Activated CD4-positive, alpha-beta T cell treated with anti-CD3 and anti-CD28 coated beads, Interleukin-10, Interleukin-2, amounts not matched to agents 100 ng/mL and 50 ng/mL, durations not matched to agents 16 hours and 8 hours (primary cell): ENCODE results near the gene UBR1.

Experiments
- DNase-seq: peaks from one replicate; pipeline ENCODE4 v3.0.0-alpha.2; 2020

Gene UBR1

DNA sequence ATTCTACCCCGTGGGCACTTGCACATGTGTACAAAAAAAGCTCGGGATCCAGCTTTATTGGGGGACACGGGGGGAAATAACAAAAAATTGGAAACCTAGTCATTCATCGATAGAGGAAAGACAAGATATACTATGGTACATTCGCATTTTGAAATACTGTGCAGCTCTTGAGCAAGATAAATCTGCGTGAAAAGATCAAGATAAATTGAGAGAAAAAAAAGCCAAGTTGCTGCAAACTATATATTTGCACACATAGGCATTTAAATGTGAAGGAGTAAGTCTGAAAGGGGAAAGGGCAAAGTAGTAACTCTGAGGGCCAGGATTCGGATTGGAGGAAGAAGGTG lies 620 bp upstream of the UBR1 start:
- DNase-seq: no peak

DNA sequence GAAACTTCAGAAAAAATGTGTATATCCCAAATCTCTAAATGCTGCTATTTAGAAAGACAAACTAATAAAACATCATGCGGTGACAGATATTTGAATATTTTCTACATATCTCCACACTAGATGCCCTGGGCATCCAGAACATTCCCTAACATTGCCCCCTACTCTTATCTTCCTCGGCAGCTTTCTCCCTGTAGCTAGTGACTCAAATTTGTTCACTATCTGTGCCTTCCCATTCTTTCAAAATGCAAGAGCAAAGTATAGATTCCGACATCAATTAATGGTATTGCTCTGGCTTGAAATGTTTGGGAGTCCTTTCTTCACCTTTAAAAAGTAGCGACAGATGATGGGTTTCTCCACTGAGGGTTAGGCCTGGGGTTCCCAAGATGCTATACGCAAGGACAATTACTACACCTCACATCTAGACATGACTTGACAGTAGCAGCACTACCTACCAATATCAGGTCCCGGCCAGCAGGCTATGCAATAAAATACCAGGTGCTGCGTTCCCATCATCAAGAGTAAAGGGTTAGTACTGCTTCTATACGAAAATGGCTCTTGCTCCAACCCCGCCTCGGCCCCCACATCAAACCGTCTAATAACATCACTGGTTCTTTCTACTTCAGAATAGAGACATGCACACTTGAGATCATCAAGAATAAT lies 631 bp downstream of the UBR1 start:
- peak; percentile 40 for DNase-seq

DNA sequence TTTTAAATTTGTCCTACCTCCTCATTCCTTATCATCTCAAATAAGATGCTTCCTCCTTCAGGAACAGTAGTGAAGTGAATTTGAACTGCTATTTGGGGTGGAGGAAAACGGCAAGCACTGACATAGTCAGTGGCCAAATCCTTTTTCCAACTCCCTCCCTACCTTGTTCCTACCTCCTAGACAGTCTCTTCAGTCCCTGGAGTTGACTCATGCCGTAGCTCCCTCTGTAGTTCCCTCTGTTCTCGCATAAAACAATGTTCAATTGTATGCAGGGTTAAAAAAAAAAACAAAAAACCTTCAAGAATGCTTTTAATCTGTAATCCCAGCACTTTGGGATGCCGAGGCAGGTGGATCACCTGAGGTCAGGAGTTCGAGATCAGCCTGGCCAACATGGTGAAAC lies 1.4 kb downstream of the UBR1 start:
- DNase-seq: no peak

DNA sequence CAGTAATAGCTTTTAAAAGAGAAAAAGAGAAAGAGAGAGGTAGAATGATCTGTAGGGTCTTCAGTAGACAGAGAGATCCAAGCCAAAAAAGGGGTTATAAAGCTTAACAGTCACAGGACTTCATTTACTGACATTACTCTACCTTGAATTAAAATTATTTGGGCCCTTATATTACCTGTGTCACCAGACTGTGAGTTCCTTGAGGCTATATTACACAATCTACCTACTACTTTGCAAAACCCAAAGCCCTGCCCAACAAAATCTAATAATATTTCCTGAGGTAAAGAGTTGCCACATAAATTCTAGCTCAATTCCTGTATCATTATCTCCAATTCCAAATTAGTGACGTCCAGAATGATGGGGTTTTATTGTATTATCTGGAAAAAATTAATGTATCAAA lies 1.9 kb downstream of the UBR1 start:
- DNase-seq: no peak

DNA sequence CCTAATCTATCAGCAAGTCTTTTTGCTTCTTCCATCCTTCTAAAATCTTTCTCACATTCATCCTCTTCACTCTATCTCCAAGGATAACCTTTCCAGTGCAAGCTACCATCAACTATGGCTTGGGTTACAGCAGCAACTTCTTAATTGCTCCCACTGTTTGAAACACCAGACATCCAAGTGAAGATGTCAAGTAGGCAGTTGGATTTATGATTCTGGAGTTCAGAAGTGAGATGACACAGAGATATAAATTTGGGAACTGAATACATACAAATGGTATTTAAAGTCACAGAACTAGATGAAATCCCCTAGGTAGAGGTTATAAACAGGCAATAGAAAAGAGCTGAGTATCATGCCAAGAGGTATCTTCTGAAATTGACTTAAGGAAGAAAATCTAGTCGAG lies 3.7 kb downstream of the UBR1 start:
- DNase-seq: no peak

DNA sequence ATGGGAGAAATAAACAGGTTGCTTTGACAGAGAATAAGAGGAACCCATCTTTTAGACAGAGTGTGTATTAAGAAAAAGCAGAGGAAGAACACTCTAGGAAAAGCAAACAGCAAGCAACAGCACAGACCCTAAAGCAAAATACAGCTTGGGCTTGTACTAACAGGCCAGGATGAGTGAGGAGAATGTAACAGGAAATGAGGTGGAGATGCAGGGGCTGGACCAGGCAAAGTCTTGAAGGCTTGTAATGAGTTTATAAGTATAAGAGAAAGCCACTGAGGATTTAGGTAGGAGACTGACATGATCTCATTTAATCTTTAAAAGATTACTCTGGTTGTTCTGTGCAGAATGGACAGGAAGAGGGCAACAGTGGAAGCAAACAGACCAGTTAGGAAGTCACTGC lies 4.9 kb downstream of the UBR1 start:
- no peak for DNase-seq

DNA sequence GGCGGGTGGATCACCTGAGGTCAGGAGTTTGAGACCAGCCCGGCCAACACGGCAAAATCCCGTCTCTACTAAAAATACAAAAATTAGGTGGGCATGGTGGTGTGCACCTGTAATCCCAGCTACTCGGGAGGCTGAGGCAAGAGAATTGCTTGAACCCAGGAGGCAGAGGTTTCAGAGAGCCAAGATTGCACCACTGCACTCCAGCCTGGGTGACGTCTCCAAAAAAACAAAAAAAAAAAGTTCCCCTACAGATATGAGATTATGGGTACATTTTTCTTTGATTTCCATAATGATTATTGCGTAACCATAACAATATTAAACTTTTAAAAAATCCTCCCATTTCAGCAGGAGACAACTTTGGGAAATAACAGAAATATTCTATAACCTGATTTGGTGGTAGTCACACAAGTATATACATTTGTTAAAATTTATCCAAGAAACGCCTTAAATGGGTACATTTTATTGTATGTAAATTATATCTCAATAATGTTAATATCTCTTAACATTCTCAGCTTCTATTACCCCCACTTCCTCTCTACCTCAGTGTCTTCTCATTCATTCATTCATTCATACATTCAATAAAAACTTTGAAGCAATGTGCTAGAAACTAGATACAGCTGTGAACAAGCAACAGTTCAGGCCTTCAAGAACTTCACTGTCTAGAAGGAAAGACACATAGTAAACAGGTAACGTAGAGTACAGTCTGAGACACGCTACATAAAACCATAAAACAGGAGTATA lies 6.6 kb downstream of the UBR1 start:
- DNase-seq: no peak

DNA sequence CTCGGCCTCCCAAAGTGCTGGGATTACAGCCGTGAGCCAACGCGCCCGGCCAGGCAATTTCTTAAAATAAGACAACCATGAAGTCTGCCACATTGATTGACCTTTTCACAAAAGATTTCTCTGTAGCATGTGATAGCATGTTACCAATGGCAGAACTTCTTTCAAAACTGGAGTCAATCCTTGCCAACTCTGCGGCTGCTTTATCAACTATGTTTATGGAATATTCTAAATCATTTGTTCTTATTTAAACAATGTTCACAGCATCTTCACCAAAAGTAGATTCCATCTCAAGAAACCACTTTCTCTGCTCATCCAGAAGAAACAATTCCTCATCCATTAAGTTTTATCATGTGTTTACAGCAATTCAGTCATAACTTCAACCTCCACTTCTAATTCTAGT lies 9.4 kb downstream of the UBR1 start:
- no peak for DNase-seq

DNA sequence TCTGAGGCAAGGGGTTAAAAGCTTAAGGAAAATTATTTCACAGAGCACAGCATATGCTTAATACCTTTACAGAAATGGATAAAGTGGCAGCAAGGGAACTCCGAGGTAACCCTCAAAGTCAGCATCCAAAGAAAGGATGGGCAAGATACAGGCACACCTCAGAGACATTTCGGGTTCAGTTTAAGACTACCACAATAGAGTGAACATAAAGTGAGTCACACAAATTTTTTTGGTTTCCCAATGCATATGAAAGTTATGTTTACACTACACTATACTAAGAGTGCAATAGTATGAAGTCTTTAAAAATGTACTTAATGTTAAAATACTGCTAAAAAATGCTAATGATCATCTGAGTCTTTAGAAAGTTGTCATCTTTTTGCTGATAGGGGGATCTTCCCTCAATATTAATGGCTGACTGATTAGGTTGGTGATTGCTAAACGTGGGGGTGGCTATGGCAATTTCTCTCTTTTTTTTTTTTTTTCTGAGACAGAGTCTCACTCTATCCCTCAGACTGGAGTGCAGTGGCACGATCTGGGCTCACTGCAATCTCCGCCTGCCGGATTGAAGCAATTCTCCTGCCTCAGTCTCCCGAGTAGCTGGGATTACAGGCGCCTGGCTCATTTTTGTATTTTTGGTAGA lies 10.0 kb downstream of the UBR1 start:
- no peak for DNase-seq

DNA sequence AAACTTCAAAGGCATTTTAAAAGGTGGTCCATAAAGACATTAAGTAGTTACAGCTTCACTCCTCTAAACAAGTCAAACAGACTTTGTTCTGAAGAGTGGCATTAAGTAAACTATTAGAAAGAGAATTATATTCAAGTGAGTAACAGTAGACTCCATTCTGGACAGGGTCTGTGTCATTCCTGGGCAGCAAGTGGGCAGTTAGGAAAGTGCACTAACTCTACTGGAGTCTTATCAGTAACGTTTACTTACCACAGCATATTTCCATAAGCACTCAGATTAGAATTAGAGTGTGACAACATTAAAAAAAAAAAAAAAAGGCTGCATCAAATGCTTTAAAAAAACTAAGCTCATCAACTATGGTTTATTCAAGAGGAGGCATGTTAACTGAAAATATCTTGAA lies 10.6 kb downstream of the UBR1 start:
- DNase-seq: no peak

DNA sequence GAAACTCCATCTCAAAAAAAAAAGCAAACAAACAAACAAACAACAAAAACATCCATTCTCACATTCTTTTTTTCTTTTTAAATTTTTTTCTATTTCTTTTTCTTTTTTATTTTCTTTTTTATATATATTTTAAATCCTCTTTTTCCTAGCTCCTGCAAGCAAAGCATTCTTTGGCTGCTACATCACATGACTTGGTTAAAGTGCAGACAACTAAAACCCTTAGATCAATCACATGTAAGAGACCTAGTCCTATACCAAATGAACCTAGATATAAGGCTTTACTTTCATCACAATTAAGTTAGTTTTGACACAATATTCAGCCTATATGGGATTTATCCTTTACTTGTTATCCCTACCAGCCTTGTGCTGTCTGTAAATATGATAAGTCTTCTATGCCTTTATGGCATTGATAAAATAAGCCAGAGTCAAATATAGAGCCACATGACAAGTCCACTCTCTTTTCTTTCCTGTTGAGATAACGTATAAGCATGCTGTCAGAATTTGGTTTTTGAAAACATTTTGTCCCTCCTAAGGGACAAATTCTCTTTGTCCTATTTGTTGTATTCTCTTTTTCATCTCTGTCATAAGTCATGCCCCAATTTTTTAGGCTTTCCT lies 11.3 kb downstream of the UBR1 start:
- no peak for DNase-seq

DNA sequence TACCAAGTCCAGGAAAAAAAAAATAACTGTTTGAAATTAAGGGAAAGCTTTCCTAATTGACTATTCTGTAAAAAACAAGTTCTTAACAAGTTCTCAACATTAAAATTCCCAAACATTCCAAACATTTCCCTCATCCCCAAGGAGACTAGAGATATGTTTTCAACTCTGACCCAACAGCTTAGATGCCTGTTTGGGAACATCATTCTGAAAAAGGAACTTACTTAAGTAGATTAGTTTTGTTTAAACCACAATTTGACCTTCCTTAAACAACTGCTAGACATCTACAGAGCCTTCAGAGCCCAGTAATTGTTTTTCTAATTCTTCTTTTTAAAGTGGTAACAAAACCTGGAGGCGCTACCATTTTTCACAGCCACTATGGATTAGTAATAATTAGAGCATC lies 12.8 kb downstream of the UBR1 start:
- DNase-seq: no peak

DNA sequence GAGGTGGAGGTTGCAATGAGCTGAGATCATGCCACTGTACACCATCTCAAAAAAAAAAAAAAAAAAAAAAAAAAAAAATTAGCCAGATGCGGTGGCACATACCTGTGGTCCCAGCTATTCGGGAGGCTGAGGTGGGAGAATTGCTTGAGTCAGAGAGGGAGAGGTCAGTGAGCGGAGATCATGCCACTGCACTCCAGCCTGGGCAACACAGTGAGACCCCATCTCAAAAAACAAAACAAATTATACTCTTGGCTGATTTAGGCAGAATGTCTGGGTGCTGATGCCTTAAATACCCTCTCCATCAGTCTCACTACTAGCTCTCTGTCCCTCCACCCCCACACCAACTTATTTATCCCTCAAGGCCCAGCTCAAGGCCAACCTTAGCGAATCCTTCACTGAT lies 14.0 kb downstream of the UBR1 start:
- no peak for DNase-seq

DNA sequence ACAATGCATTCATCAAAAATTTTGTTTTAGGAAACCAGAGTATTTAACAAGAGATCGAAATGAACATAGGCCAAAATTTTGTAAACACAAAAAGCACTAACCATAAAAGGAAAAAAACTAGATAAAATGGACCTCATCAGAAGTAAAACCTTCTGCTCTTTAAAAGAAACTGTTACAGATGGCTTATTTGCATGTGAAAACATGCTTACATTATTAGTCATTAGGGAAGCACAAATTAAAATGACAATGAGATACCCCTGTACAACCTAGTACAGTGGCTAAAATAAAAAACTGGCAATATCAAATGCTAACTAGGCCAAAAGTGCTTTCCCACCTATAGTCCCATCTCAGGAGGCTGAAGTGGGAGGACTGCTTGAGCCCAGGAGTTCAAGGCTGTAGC lies 19.3 kb downstream of the UBR1 start:
- DNase-seq: peak; percentile 7

DNA sequence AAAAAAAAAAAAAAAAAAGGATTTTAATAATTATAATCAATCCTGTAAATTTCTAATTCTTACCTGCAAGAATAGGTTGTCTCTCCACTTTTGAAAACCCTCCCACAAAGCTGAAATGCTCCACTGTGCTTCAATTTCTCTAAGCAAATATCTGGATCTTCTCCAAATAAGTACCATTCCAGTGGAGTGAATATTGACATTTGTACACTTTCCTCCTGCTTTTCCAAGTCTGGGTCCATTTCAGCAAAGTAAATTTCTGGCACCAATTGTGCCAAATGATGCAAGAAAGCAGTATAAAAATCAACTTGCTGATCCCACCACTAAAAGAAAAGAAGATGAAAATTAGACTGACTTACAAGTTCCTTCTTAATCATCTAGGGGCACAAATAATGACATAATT lies 19.9 kb downstream of the UBR1 start:
- no peak for DNase-seq

DNA sequence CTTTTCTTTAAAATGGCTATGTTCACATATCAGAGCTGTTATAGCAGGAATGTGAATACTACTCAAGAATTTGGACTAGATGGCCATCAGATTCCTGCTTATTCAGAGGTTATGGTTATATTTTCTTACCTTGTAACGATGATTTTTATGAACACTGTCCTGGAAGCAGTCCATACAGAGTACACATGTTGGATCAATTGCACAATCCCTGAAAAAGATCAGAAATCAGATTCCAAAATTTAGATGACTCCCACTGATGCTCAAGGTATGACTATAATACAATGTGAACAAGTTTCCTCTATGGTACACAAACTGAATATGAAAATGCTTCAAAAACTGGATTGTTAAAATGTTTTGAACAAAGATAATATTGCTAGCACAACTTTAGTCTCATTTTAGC lies 23.3 kb downstream of the UBR1 start:
- DNase-seq: no peak

DNA sequence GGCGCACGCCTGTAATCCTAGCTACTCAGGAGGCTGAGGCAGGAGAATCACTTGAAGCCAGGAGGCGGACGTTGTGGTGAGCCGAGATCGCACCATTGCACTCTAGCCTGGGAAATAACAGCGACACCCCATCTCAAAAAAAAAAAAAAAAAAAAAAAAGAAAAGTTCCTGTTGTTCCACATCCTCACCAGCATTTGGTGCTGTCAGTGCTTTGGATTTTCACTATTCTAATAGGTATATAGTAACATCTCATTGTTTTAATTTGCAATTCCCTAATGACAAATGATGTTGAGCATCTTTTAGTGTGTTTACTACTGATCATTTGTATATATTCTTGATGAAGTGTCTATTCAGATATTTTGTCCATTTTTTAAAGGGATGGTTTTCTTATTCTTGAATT lies 24.6 kb downstream of the UBR1 start:
- no peak for DNase-seq

DNA sequence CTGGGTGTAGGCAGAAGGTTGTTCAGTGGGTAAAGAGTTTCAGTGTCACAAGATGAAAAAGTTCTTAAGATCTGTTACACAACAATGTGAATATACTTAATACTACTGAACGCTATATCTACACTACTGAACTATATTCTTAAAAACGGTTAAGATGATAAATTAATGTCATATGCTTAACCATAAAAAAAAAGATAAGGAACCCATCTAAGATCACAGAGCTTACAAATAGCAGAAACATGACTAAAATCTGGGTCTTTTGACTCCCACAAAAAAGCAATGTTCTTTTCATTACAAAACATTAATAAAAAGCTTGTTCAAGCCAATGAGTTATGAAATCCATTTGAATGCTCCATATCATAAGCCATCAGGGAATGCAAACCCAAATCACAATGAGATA lies 34.4 kb downstream of the UBR1 start:
- no peak for DNase-seq

DNA sequence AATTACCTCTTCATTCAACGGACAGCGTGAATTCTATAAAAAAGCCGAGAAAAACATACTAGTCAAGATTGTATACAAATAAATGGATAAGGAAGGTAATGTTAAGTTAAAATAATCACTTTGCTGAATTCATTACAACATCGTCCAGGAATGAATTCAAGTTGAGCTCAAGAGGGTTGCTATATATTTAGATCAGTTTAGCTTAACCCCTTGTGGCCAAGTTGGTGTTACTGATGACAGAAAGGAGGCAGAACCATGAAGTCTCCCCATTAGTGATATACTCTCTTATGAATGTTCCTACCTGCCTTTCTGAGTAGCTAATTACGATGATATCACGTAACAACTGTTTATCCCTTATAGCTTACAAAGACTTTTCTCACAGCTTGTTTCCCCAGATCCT lies 34.9 kb downstream of the UBR1 start:
- no peak for DNase-seq

DNA sequence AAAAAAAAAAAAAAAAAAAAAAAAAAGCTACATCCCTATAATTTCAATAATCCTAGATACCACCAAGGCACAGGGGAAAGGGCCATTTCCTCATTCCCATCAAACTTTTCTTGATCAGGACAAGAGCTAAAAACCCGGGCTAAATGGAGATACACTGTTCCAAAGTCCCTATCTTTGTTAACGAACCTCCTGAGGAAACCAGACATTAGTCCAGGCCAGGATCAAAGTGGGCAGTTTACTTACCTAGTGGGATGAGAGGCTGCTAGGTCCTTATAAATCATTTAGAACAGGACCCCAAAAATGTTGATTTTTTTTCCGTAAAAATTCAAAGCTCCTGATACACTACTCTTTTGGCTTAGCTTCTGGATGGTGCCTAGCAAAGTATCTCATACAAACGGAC lies 35.6 kb downstream of the UBR1 start:
- DNase-seq: no peak

DNA sequence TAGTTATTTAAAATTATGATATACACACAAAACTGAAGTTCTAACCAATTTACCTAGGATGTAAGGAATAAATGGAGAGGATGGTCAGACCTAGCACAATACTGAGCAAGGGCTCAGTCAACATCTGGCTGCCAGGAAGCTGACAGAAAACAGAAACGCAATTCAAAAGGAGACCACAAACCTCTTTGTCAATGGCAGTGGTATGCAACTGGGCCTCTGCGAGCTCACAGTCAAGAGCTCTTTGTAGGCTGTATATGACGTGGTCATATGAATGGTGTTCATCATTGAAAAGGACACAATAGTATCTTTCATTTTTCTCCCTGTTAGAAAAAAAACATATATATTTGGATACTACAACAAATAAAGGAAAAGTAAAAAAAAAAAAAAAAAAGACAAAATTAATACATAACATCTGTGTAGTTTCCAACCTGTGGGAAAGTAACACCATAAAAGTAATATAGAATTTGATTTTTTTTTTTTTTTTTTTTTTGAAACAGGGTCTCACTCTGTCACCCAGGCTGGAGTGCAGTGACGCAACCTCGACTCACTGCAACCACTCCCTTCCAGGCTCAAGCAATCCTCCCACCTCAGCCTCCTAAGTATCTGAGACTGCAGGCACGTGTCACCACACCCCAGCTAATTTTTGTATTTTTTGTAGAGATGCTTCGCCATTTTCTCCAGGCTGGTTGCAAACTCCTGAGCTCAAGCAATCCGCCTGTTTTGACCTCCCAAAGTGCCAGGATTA lies 37.9 kb downstream of the UBR1 start:
- peak; percentile 90 for DNase-seq

DNA sequence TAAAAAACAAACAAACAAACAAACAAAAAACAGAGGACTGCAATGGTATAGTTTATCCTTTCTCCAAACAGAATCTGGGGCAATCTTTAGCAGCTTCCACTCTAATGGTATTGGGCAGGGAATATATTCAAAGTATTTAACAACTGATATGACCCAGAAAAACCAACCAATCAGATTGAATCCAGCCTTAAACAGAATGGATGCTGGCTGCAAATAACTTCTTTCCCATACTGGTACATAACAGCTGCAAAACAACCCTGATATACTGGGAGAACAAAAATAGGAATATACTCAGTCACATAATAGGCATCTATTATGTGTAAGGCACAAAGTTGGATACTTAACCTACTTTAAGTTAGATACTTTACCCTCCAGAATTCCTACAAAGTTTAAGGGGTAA lies 49.1 kb downstream of the UBR1 start:
- no peak for DNase-seq

DNA sequence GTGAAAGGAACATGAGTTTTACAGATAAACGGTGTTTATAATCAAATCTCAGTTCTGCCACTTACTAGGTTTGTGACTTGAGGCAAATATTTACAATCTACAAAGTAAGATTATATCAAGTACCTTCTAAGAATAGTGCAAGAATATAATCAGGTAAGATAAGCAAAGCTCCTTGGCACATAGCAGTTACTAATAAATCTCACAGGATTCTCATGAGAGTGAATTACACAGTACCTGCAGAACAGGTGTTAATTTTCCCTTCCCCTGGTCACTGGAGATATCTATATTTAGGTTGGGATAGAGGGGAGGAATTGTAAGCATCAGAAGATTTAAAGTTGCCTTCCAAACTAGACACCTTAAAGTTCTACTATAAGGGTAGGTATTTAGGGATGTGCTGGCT lies 53.0 kb downstream of the UBR1 start:
- DNase-seq: no peak

DNA sequence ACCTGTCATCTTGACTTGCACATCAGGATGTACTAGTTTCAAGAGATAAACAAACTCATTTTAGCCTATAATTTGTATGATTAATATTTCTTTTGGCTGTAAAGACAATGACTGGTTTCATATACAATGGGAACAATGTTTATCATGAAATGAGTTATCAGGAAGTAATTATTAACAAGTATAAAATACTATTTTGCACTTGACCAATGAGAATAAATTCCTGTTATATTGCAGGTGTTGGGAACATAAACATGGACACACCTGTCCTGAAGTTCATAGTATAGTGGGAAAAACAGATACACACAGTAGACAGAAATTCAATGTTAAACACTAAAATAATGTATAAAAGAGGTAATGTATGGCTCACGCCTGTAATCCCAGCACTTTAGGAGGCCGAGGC lies 56.9 kb downstream of the UBR1 start:
- DNase-seq: no peak
